HepG2 (cell line): ENCODE results near the gene ESR2. TPM values are rescaled to one million over a fixed set of nuclear protein-coding genes. Genes with fewer than 3 reads are reported as not detected.

Source experiments
- ATAC-seq: fragments of 200-7000 bp; cut with Tn5 transposase; 3 replicates; pipeline ENCODE4 v1.9.1; 2020; ENCODE audit warnings: mild to moderate bottlenecking, moderate library complexity
- BruUV-seq: library from RNA; stranded (reverse); fragments of 400-500 nt; replicated peaks from 2 replicates; lab custom pipeline; 2021; lab: Mats Ljungman, UMichigan
- CTCF ChIA-PET: fragments of 300-600 bp; formaldehyde crosslinking; extraction: SDS; loops from one replicate; lab custom pipeline; 2021; ENCODE audit warnings: low total read pairs, inconsistent platforms, low intra/inter-chr PET ratio; lab: Yijun Ruan, JAX
- POLR2A ChIA-PET: fragments of 350-600 bp; sonication (Branson Sonifier 250); formaldehyde crosslinking; loops from one replicate; lab custom pipeline; 2020; ENCODE audit warnings: antibody characterized with exemption, inconsistent platforms; lab: Yijun Ruan, JAX
- DNase-seq: peaks from one replicate; pipeline ENCODE4 v3.0.0-alpha.2; 2015; ENCODE audit warnings: low spot score
- FAIRE-seq: peaks from 3 replicates; lab custom pipeline; 2011; peaks lifted over from hg19 to GRCh38; lab: Jason Lieb, UNC
- H2AFZ ChIP-seq: one replicate; pipeline ENCODE4 v1.6.1; 2011; ENCODE audit warnings: low read length, inconsistent platforms
- H3K27ac ChIP-seq: fragments of 300-600 bp; 3 replicates; pipeline ENCODE4 v1.8.0; 2011; ENCODE audit warnings: mixed run types, mild to moderate bottlenecking, mixed read lengths, low read length, inconsistent platforms; ENCODE audit not compliant: insufficient read depth; ENCODE audit errors: extremely low read length
- H3K27me3 ChIP-seq, 2 experiments: fragments of 200-600 bp in 1 of 2; 2 replicates in 1 of 2; 3 replicates in 1 of 2; pipeline versions ENCODE4 v1.6.0 to v1.8.0; 2011; ENCODE audit warnings: low read length in 2 of 2, mild to moderate bottlenecking in 2 of 2, moderate library complexity in 2 of 2, inconsistent platforms in 1 of 2; ENCODE audit not compliant: insufficient read depth in 2 of 2, control insufficient read depth in 1 of 2
- H3K36me3 ChIP-seq, 2 experiments: fragments of 200-600 bp in 1 of 2; replicated peaks in 1 of 2; 2 replicates in 1 of 2; 3 replicates in 1 of 2; pipeline versions ENCODE4 v1.5.1 to v1.8.0; 2011; ENCODE audit warnings: low read length in 2 of 2, inconsistent platforms in 1 of 2; ENCODE audit not compliant: insufficient read depth in 2 of 2, control insufficient read depth in 1 of 2
- H3K4me1 ChIP-seq: 2 replicates; pipeline ENCODE4 v1.5.1; 2012; ENCODE audit warnings: low read length, inconsistent platforms; ENCODE audit not compliant: insufficient read depth
- H3K4me2 ChIP-seq: 2 replicates; pipeline ENCODE4 v1.6.0; 2011; ENCODE audit warnings: low read depth, low read length, inconsistent platforms
- H3K4me3 ChIP-seq, 3 experiments: fragments of 200-600 bp in 1 of 3; sonication (generic), shearing (Covaris generic) in 1 of 3; replicated peaks in 1 of 3; 2 replicates each; pipeline ENCODE4 v1.5.1; 2011 to 2016; ENCODE audit warnings: low read length in 3 of 3, inconsistent platforms in 2 of 3, low read depth in 2 of 3, mild to moderate bottlenecking in 2 of 3, control low read depth in 1 of 3, mixed read lengths in 1 of 3; ENCODE audit not compliant: insufficient read depth in 1 of 3
- H3K79me2 ChIP-seq: one replicate; pipeline ENCODE4 v1.6.1; 2011; ENCODE audit warnings: low read length, inconsistent platforms; ENCODE audit not compliant: insufficient read depth
- H3K9ac ChIP-seq: 2 replicates; pipeline ENCODE4 v1.6.0; 2011; ENCODE audit warnings: mild to moderate bottlenecking, low read depth, low read length, inconsistent platforms; ENCODE audit not compliant: insufficient read depth
- H3K9me3 ChIP-seq: 2 replicates; pipeline ENCODE4 v1.5.1; 2012; ENCODE audit warnings: mild to moderate bottlenecking, low read length
- H4K20me1 ChIP-seq: 2 replicates; pipeline ENCODE4 v1.6.0; 2011; ENCODE audit warnings: inconsistent platforms, mild to moderate bottlenecking, low read length, moderate library complexity; ENCODE audit not compliant: insufficient read depth
- BRD4 ChIP-seq: sonication (generic); formaldehyde crosslinking; IDR thresholded peaks from 2 replicates; pipeline ENCODE4 v1.4.0; 2020; ENCODE audit warnings: missing genetic modification reagents
- EZH2 ChIP-seq: conservative IDR thresholded peaks from 2 replicates; pipeline ENCODE4 v1.6.1; 2012; ENCODE audit warnings: mild to moderate bottlenecking, low read depth, low read length, moderate library complexity
- NR2F1 ChIP-seq, 2 experiments: fragments of 450-650 bp in 1 of 2; formaldehyde crosslinking in 1 of 2; IDR thresholded peaks; 2 replicates each; pipeline versions ENCODE4 v1.5.0 to v1.6.1; 2016 to 2020; ENCODE audit warnings: mild to moderate bottlenecking in 1 of 2, missing compliant biosample characterization in 1 of 2, missing genetic modification reagents in 1 of 2, moderate library complexity in 1 of 2
- NRL ChIP-seq: sonication (generic); formaldehyde crosslinking; IDR thresholded peaks from 2 replicates; pipeline ENCODE4 v1.5.0; 2020; ENCODE audit warnings: missing genetic modification reagents, mild to moderate bottlenecking, moderate library complexity, borderline replicate concordance
- PHB2 ChIP-seq: fragments of 450-650 bp; IDR thresholded peaks from 2 replicates; pipeline ENCODE4 v1.6.1; 2018; ENCODE audit not compliant: partially characterized antibody
- STAG1 ChIP-seq: sonication (generic); formaldehyde crosslinking; IDR thresholded peaks from 2 replicates; pipeline ENCODE4 v1.4.0; 2020; ENCODE audit warnings: missing genetic modification reagents
- ZBTB3 ChIP-seq: sonication (generic); formaldehyde crosslinking; IDR thresholded peaks from 2 replicates; pipeline ENCODE4 v1.4.0; 2020; ENCODE audit warnings: low read depth, mild to moderate bottlenecking, moderate library complexity, missing genetic modification reagents, borderline replicate concordance
- ZNF24 ChIP-seq: fragments of 450-650 bp; IDR thresholded peaks from 2 replicates; pipeline ENCODE4 v1.6.1; 2017; ENCODE audit warnings: antibody characterized with exemption, mild to moderate bottlenecking
- ZNF766 ChIP-seq: sonication (generic); formaldehyde crosslinking; IDR thresholded peaks from 2 replicates; pipeline ENCODE4 v1.5.0; 2020; ENCODE audit warnings: missing genetic modification reagents, borderline replicate concordance
- WGBS: methylation state at CpG from one replicate; pipeline ENCODE4 v1.1.6; 2017; ENCODE audit warnings: low lambda C conversion rate; 5-methylcytosine and 5-hydroxymethylcytosine counted together
- in situ Hi-C: cut with HindIII; loops from 2 replicates; pipeline ENCODE4 v1.10.0; 2017; ENCODE audit warnings: low pct_unique_long_range_greater_than_20kb; ENCODE audit not compliant: extremely low pct_ligation_motif_present
- intact Hi-C: fragments of 100-400 bp; cut with micrococcal nuclease; formaldehyde crosslinking; loops from one replicate; pipeline ENCODE4 v1.10.0; 2022; ENCODE audit not compliant: unreplicated experiment
- polyA plus RNA-seq, 8 experiments: library from polyadenylated mRNA; depleted of rRNA in 3 of 8; stranded (reverse) in 7 of 8; unstranded in 1 of 8; fragments of >200 nt; fragmentation: Illumina TruSeq in 4 of 8; extraction: Trizol in 4 of 8; gene quantifications; 2 replicates each; pipeline versions ENCODE4 v1.2.1 to v1.2.3, GENCODE V29; 2011 to 2016; ENCODE audit warnings: low read depth in 4 of 8, missing spikeins in 1 of 8, mixed read lengths in 1 of 8; ENCODE audit not compliant: insufficient read depth in 1 of 8
- total RNA-seq, 5 experiments: library from RNA; depleted of rRNA; stranded (reverse); fragments of >200 nt; fragmentation: Illumina TruSeq; extraction: Trizol; gene quantifications; 2 replicates each; pipeline ENCODE4 v1.2.3, GENCODE V29; 2016; ENCODE audit warnings: low read depth in 1 of 5
- TF ChIP-seq, protein P1 (sequence below): sonication (generic); formaldehyde crosslinking; IDR thresholded peaks from 2 replicates; pipeline ENCODE4 v1.8.0; 2022; ENCODE audit warnings: missing genetic modification reagents, mild to moderate bottlenecking, moderate library complexity, borderline replicate concordance

The ESR2 gene
- total and polyA plus RNA-seq, 2 of the 13 experiments (the other 11 are each of a cell fraction or from before 2014, with no cell fraction given) = 0.01 to 0.04 TPM

DNA sequence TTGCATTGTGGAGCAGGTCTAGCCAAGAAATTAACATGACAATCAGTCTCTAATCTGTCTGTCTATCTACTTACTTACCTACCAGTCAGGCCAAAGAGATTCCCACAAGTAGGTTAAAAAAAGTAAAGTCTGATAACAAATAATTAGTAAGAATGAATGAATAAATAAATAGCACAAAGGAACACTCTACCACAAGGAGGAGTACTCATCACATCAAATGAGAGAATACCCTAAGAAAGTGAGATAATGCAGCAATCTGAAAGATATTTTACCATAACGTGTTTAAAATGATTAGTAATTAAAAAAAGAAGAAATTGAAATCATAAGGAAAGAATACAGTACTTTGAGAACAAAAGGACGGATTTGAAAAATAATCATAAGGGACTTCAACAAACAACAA is 254.1 kb downstream of the ESR2 start:
- no peak for DNase-seq
- 87% methylated on average over 2 of the region's 2 CpGs for WGBS
- CTCF ChIA-PET = no interaction called here

DNA sequence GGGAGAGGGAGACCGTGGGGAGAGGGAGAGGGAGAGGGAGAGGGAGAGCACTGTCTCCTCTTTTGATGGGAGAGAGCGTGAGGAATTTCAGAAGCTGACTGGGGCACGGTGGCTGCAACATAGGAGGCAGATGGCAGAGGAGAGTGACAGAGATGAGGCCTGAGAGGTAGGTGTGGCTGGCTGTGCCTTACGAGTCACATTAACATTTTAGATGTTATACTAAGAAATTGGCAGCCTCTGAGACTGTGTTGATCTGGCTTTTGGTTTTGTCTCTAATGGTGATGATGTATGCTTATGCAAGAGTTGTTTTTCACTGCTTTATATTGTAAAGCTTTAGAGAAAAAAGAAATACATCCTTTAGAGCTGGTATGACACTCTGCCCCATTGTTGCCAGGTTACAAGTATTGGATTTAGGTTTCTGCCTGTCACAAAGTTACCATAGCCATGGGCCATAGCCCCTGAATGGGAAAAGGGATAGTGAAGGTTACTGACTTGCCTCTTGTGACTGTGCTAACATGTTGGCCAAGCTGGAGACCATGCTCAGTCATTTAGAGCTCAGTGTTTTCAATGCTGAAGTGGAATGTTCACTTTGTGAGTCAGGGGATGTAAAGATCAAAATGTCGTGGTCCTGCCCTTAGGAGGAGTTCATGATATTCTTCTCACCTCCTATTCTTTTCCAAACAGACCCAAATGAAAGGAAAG is 255.2 kb downstream of the ESR2 start:
- no peak overlapping the region for H2AFZ ChIP-seq
- H3K4me3 ChIP-seq = no peak overlapping the region
- intact Hi-C loops (no loop called here), in situ Hi-C loops (no loop called here)
- ChIA-PET CTCF (no interaction called here), POLR2A (no interaction called here)
- no peak overlapping the region for H3K4me2 ChIP-seq
- H3K4me1 ChIP-seq = no peaks in the 10 kb centered on the region
- H3K27me3 ChIP-seq = no peaks in the 10 kb centered on the region
- no peaks in the 10 kb centered on the region for H3K36me3 ChIP-seq
- no peak for DNase-seq
- ATAC-seq = no peak
- no TSS peak for BruUV-seq
- FAIRE-seq = no peak
- H4K20me1 ChIP-seq = no peaks in the 10 kb centered on the region
- whole genome bisulfite sequencing = 93% methylated on average over 5 of the region's 5 CpGs
- no peaks in the 10 kb centered on the region for H3K9me3 ChIP-seq
- no peak overlapping the region for H3K27ac ChIP-seq
- TF ChIP-seq NRL (CRISPR knock-in tag) (no peak), ZBTB3 (CRISPR knock-in tag) (no peak), ZNF24 (no peak), PHB2 (no peak), NR2F1 (CRISPR knock-in tag; IDR thresholded peaks at IDR 0.05) (no peak), BRD4 (CRISPR knock-in tag) (no peak), EZH2 (no peak)
- TF ChIP-seq, protein P1, sequence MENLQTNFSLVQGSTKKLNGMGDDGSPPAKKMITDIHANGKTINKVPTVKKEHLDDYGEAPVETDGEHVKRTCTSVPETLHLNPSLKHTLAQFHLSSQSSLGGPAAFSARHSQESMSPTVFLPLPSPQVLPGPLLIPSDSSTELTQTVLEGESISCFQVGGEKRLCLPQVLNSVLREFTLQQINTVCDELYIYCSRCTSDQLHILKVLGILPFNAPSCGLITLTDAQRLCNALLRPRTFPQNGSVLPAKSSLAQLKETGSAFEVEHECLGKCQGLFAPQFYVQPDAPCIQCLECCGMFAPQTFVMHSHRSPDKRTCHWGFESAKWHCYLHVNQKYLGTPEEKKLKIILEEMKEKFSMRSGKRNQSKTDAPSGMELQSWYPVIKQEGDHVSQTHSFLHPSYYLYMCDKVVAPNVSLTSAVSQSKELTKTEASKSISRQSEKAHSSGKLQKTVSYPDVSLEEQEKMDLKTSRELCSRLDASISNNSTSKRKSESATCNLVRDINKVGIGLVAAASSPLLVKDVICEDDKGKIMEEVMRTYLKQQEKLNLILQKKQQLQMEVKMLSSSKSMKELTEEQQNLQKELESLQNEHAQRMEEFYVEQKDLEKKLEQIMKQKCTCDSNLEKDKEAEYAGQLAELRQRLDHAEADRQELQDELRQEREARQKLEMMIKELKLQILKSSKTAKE (CRISPR knock-in tag) = no peak
- no peak overlapping the region for H3K9ac ChIP-seq
- no peaks in the 10 kb centered on the region for H3K79me2 ChIP-seq

More for the DNA sequence above, 254.1 kb downstream of the ESR2 start:
- no peak overlapping the region for H3K27ac ChIP-seq
- no peak overlapping the region for H2AFZ ChIP-seq
- no peaks in the 10 kb centered on the region for H4K20me1 ChIP-seq
- FAIRE-seq = no peak
- H3K27me3 ChIP-seq = no peaks in the 10 kb centered on the region
- no peaks in the 10 kb centered on the region for H3K4me1 ChIP-seq
- intact Hi-C loops = no loop called here
- no peaks in the 10 kb centered on the region for H3K9me3 ChIP-seq
- TF ChIP-seq ZNF766 (CRISPR knock-in tag) = no peak
- TF ChIP-seq STAG1 = peak; percentile 12; the same call in 1 of the 2 replicates
- no peak overlapping the region for H3K4me3 ChIP-seq
- no TSS peak for BruUV-seq
- no peak overlapping the region for H3K4me2 ChIP-seq
- H3K9ac ChIP-seq = no peak overlapping the region
- ATAC-seq = no peak
- no peaks in the 10 kb centered on the region for H3K36me3 ChIP-seq
- no peaks in the 10 kb centered on the region for H3K79me2 ChIP-seq
- POLR2A ChIA-PET = no interaction called here
- in situ Hi-C loops = no loop called here
